ENCODE results near the gene LTO1.

Gene LTO1

DNA sequence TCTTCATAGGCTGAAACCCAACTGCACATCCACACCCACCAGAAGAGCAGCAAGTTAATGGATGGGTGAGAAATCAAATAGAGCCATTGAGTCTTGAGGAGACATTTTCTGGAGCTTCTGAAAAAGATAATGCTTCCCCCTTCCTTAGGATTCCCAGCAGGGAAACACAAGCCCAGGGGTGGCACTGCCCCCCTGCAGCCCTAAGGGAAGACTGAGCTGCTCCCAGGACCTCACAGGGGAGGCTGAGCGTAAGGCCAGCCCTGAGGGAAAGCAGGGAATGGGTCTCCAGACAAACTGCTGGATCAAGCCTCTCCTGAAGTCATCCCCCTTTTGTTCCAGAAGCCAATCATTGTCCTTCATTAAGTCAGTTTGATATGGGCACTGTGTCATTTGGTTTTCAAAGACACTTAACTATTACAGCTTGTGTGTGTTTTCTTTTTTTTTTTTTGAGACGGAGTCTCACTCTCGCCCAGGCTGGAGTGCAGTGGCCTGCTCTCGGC, 15.1 kb downstream of the LTO1 start:
- Mint-ChIP-seq H3K4me1 (ENCODE audit: low read depth) (no peaks in the 10 kb centered on the region), H3K9me3 (no peaks in the 10 kb centered on the region), H3K27me3 (no peaks in the 10 kb centered on the region), H3K27ac (no peak overlapping the region), H3K36me3 (ENCODE audit: low read depth) (peaks cover 16% of the 10 kb centered on the region), H3K4me3 (no peak overlapping the region)

DNA sequence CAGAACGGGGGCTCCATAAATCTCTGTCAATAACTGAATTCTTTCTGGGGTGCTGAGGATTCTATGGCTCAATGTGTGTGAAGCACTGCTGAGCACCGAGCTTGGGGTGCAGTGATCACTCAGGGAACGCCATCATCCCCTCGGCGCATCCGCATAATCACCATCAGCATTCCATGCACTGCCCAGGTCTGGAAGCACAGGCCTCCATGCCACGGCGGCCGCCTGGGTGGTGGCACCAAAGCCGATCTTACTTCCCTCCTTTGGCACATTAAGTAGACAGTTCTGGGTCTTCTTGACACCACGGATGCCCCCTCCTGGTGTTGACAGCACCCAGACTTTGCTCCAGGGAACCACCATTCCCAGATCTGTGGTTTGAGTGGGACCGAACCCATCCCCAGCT, 15.6 kb downstream of the LTO1 start:
- Mint-ChIP-seq H3K4me1 (ENCODE audit: low read depth) (no peaks in the 10 kb centered on the region), H3K36me3 (ENCODE audit: low read depth) (peaks cover 16% of the 10 kb centered on the region), H3K9me3 (no peaks in the 10 kb centered on the region), H3K27ac (no peak overlapping the region), H3K4me3 (no peak overlapping the region), H3K27me3 (no peaks in the 10 kb centered on the region)

DNA sequence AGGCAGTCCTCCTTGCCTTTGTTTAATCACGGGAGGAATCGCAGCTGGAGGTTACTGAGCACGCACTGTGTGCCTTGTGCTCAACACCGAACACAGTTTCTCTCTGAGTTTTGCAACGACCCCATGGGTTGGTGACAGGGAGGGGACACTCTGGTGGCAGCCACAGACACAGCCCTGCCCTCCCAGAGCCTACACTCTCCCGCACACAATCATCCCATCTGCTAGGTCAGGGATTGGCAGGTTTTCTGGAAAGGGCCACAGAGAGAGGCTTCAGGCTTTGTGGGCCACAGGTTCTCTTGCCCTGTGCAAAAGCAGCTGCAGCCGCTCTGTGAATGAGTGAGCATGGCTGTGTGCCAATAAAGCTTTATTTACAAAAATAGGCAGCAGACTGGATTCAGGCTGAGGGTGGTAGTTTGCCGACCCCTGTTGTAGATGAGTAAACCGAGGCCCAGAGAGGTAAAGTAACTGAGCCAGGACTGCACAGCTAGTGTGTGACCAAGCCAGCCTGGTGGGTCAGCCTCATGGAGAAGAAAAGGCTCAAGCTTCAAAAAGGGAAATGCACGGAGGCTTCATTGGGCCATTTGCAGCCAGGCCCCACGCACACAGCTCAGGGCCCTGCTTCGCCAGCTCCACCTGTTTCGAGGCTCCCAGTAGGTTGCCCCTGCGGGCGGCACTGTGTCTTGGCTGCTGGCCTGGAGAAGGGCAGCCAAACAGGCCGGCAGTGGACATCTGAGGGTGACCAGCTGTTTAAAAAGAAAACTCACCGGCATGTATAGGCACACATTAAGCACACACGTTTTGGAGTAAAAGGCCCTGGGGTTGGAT, 16.3 kb downstream of the LTO1 start:
- peaks cover 12% of the 10 kb centered on the region for H3K36me3 Mint-ChIP-seq (ENCODE audit: low read depth)
- no peaks in the 10 kb centered on the region for H3K27me3 Mint-ChIP-seq
- no peaks in the 10 kb centered on the region for H3K4me1 Mint-ChIP-seq (ENCODE audit: low read depth)
- H3K9me3 Mint-ChIP-seq, result no peaks in the 10 kb centered on the region
- no peak overlapping the region for H3K4me3 Mint-ChIP-seq
- no peak overlapping the region for H3K27ac Mint-ChIP-seq

DNA sequence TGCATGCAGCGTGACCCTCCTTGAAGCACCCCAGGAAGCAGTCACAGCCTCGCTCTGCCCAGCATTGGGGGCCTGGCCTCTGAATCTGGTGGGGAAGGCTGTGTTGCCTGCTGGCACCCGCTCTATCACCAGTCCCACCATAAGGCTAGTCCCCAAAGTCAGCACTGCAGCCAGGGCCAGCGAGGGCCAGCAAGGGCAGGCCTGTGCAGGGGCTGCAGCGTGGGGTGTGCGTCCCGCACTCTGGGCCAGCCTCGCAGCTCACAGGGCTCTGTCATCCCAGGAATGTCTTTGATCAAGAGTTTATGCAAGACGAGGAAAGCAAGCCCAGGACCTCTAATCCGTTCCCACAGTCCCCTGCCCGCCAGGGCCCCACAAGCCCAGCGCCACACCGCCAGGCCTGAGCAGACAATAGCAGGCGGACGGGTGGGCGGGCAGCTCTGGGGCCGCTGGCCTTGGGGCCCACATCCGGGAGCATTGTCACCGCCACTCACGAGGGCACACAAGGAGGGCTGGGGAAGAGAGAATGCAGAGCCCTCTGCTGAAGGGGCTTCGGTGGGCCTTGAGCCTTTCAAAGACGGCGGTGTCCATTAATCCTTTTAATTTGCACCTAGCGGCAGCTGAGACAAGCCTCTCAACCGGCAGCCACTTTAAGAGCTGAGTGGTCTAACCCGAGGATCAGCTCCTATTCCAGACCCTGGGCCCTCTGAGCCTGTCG, 17.1 kb downstream of the LTO1 start:
- no peaks in the 10 kb centered on the region for H3K9me3 Mint-ChIP-seq
- no peak overlapping the region for H3K4me3 Mint-ChIP-seq
- peaks cover 4% of the 10 kb centered on the region for H3K36me3 Mint-ChIP-seq (ENCODE audit: low read depth)
- no peaks in the 10 kb centered on the region for H3K27me3 Mint-ChIP-seq
- H3K4me1 Mint-ChIP-seq (ENCODE audit: low read depth), result no peaks in the 10 kb centered on the region
- no peak overlapping the region for H3K27ac Mint-ChIP-seq

DNA sequence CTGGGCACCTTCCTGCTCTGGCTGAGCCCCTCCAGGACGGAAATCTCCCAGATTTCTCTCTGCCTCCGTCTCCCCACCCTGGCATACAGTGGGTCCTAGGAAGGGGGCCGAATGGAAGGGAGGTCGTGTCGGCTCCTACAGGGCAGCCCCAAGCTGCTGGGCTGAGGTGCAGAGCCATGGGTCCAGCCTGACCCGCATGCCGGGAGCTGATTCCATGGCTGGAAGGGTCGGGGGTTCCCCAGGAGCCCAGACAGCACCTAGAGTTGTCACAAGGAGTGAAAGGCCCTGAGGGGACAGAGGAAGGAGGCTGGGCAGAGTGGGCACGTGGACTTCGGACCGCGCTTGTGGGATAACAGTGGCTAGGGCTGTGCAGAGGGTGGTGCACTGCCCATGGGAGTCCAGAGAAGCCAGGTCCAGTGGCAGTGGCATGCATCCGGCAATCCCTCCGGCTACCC, 17.7 kb downstream of the LTO1 start:
- Mint-ChIP-seq H3K27ac (no peak overlapping the region), H3K27me3 (no peaks in the 10 kb centered on the region), H3K4me1 (ENCODE audit: low read depth) (no peaks in the 10 kb centered on the region), H3K4me3 (no peak overlapping the region), H3K36me3 (ENCODE audit: low read depth) (no peaks in the 10 kb centered on the region), H3K9me3 (no peaks in the 10 kb centered on the region)

DNA sequence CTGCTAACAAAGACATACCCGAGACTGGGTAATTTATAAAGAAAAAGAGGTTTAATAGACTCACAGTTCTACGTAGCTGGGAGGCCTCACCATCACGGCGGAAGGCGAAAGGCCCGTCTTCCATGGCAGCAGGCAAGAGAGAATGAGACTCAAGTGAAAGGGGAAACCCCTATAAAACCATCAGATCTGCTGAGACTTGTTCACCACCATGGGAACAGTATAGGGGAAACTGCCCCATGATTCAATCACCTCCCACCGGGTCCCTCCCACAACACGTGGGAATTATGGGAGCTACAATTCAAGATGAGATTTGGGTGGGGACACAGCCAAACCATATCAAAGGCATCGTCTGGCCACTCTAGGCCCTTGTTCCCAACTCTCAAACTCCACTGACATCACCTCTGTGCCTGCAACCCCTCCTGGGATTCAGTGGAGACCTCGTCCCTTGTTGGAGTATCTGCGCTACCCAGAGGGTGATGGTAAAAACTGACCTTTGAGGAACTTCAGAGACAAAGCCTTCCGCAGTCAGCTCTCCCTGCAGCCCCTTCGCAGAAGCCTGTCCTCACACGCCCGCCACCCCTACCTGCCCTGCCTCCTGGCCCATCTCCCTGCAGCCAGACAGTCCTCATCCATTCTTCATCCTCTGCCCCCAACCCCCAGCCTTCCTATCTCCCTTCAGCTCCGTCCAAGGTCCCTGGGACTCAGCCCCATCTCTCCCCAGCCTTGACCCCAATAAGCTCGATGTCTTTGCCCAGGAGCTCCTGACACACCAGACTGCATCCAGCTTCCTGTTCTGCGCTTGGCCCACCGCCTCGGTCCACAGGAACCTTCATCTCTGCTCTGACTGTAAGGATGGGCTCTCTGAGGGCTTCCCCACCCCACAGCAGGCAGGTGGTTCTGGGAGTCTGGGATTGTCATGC, 18.4 kb downstream of the LTO1 start:
- Mint-ChIP-seq H3K4me1 (ENCODE audit: low read depth) (no peaks in the 10 kb centered on the region), H3K4me3 (no peak overlapping the region), H3K27me3 (no peaks in the 10 kb centered on the region), H3K9me3 (no peaks in the 10 kb centered on the region), H3K27ac (no peak overlapping the region), H3K36me3 (ENCODE audit: low read depth) (peaks cover 4% of the 10 kb centered on the region)

DNA sequence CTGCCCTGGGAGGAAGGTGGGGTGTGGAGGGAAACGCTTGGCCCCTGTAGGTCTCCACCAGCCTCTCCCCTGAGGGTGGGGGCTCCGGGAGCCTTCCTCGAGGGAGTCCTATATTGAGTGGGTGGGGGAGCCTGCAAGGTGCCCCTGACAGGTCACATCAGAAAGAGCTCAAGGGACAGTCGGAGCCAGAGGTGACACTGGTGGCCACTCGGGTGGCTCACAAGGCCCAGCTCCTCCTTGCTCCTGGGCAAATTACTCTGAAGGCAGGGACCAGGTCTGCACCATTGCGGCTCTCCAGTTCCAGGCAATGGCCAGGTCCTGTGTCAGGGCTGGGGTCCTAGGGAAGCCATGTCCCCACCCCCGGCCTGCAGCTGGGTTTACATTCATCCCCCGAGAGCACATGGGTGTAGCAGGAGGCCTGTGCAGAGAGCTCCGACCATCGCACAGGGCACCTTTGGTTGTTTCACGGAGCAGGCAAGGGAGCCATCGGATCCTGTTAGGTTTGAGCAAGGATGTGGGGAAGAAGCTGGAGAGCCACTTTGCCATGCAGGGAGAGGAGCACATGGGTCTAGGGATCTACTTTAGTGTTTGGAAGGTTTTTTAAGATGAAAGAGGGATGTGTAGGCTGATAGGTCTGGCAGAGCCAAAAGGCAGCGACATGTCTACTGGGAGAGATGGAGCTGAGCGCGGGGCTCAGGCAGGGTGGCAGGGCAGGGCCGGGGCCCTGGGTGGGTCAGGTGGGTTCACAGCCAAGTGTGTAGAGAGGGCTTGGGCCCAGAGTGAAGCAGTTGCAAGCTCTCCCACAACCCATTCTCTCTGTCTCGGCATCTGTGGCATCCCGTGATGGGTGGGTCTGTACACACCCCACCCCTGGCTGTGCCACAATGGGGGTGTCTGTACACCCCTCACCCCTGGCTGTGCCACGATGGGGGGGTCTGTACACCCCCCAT, 19.4 kb downstream of the LTO1 start:
- no peaks in the 10 kb centered on the region for H3K9me3 Mint-ChIP-seq
- H3K36me3 Mint-ChIP-seq (ENCODE audit: low read depth), result peaks cover 4% of the 10 kb centered on the region
- no peak overlapping the region for H3K4me3 Mint-ChIP-seq
- no peak overlapping the region for H3K27ac Mint-ChIP-seq
- H3K27me3 Mint-ChIP-seq, result no peaks in the 10 kb centered on the region
- no peaks in the 10 kb centered on the region for H3K4me1 Mint-ChIP-seq (ENCODE audit: low read depth)

DNA sequence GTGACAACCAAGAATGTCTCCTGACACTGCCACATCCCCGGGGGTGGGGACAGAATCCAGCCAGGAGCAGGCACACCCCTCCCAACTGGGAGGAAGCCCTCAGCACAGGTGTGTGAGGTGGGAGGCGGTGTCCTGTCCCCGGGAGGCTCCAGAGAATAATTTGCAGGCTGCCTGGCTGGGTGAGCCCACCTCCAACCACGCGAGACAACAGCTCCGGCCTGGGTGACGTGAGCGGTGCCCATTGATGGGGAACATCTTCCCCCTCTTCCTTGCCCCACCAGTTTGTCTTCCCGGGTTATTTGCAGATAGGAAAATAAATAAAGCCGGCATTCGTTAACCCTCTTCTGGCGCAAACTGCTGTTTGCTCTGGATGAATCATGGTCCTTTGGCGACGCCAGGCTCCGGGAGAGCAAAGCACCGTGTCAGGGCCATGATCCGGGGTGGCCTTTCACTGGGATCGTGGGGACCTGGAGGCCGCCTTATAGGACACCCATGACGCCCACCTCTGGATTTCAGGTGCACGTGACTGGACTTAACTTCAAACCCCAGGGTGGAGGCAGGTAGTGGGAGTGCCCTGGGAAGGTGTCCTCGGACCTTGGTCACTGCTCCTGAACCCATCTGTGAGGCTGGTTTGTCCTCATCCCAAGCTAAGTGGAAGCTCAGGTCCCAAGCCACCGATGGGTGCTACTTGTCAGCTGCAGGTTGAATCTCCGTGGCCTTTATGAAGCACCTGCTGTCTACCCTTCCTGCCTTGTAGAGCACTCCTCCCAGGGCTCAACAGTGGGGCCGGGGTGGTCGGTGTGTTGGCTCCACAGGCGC, 20.3 kb downstream of the LTO1 start:
- Mint-ChIP-seq H3K27ac (no peak overlapping the region), H3K4me3 (no peak overlapping the region)

DNA sequence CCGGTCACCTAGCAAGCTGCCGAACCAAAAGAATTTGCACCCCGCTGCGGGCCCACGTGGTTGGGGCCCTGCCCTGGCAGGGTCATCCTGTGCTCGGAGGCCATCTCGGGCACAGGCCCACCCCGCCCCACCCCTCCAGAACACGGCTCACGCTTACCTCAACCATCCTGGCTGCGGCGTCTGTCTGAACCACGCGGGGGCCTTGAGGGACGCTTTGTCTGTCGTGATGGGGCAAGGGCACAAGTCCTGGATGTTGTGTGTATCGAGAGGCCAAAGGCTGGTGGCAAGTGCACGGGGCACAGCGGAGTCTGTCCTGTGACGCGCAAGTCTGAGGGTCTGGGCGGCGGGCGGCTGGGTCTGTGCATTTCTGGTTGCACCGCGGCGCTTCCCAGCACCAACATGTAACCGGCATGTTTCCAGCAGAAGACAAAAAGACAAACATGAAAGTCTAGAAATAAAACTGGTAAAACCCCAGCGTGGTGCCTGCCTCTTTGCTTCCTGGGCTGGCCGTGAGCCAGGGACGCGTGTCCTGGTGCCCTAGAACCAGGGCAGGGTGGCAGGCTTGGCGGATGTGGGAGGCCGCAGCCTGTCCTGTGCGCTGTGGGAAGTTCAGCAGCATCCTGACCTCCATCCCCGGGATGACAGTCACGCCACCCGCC, 21.0 kb downstream of the LTO1 start:
- Mint-ChIP-seq H3K27ac (no peak overlapping the region), H3K27me3 (no peaks in the 10 kb centered on the region), H3K36me3 (ENCODE audit: low read depth) (peaks cover 4% of the 10 kb centered on the region), H3K9me3 (no peaks in the 10 kb centered on the region), H3K4me1 (ENCODE audit: low read depth) (no peaks in the 10 kb centered on the region), H3K4me3 (no peak overlapping the region)

More for the DNA sequence above, 20.3 kb downstream of the LTO1 start:
- no peaks in the 10 kb centered on the region for H3K9me3 Mint-ChIP-seq
- no peaks in the 10 kb centered on the region for H3K4me1 Mint-ChIP-seq (ENCODE audit: low read depth)
- no peaks in the 10 kb centered on the region for H3K27me3 Mint-ChIP-seq
- H3K36me3 Mint-ChIP-seq (ENCODE audit: low read depth), result peaks cover 4% of the 10 kb centered on the region

DNA sequence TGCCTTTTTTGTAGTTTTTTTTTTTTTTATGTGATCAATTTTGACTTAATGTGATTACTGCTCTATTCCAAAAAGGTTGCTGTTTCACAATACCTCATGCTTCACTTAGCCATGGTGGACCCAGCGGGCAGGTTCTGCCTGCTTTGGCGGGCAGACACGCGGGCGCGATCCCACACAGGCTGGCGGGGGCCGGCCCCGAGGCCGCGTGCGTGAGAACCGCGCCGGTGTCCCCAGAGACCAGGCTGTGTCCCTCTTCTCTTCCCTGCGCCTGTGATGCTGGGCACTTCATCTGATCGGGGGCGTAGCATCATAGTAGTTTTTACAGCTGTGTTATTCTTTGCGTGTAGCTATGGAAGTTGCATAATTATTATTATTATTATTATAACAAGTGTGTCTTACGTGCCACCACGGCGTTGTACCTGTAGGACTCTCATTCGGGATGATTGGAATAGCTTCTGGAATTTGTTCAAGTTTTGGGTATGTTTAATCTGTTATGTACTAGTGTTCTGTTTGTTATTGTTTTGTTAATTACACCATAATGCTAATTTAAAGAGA, 21.7 kb downstream of the LTO1 start:
- Mint-ChIP-seq H3K27me3 (no peaks in the 10 kb centered on the region), H3K4me1 (ENCODE audit: low read depth) (no peaks in the 10 kb centered on the region), H3K4me3 (no peak overlapping the region), H3K9me3 (no peaks in the 10 kb centered on the region), H3K27ac (no peak overlapping the region), H3K36me3 (ENCODE audit: low read depth) (peaks cover 4% of the 10 kb centered on the region)

DNA sequence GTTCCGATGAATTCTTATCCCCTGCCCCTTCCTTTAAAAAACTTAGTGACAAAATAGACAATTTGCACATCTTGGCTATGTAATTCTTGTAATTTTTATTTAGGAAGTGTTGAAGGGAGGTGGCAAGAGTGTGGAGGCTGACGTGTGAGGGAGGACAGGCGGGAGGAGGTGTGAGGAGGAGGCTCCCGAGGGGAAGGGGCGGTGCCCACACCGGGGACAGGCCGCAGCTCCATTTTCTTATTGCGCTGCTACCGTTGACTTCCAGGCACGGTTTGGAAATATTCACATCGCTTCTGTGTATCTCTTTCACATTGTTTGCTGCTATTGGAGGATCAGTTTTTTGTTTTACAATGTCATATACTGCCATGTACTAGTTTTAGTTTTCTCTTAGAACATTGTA, 22.2 kb downstream of the LTO1 start:
- Mint-ChIP-seq H3K36me3 (ENCODE audit: low read depth) (peaks cover 4% of the 10 kb centered on the region), H3K27me3 (no peaks in the 10 kb centered on the region), H3K4me1 (ENCODE audit: low read depth) (no peaks in the 10 kb centered on the region), H3K4me3 (no peak overlapping the region), H3K9me3 (no peaks in the 10 kb centered on the region), H3K27ac (no peak overlapping the region)

DNA sequence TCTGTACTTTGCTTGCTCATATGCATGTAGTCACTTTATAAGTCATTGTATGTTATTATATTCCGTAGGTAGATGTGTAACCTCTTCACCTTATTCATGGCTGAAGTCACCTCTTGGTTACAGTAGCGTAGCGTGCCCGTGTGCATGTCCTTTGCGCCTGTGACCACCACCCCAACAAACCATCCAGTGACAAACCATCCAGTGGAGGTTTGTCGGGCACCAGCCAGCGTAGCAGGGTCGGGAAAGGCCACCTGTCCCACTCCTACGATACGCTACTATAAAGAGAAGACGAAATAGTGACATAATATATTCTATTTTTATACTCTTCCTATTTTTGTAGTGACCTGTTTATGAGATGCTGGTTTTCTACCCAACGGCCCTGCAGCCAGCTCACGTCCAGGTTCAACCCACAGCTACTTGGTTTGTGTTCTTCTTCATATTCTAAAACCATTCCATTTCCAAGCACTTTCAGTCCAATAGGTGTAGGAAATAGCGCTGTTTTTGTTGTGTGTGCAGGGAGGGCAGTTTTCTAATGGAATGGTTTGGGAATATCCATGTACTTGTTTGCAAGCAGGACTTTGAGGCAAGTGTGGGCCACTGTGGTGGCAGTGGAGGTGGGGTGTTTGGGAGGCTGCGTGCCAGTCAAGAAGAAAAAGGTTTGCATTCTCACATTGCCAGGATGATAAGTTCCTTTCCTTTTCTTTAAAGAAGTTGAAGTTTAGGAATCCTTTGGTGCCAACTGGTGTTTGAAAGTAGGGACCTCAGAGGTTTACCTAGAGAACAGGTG, 23.1 kb downstream of the LTO1 start:
- Mint-ChIP-seq H3K4me1 (ENCODE audit: low read depth) (no peaks in the 10 kb centered on the region), H3K27ac (no peak overlapping the region), H3K4me3 (no peak overlapping the region), H3K9me3 (no peaks in the 10 kb centered on the region), H3K36me3 (ENCODE audit: low read depth) (peaks cover 4% of the 10 kb centered on the region), H3K27me3 (no peaks in the 10 kb centered on the region)
